Heart left ventricle (tissue), 16 donors: ENCODE results near the gene NIBAN1. TPM values are rescaled to one million over a fixed set of nuclear protein-coding genes. Genes with fewer than 3 reads are reported as not detected.
A peak's percentile ranks its signal among the peaks of the same experiment; 100 is the strongest.

Source experiments
- ATAC-seq, 4 donors: fragments of 200-7000 bp; cut with Tn5 transposase; one replicate each; pipeline ENCODE4 v1.9.1; 2020 to 2022; ENCODE audit warnings: moderate library complexity in 4 of 4, mild to moderate bottlenecking in 3 of 4, moderate number of reproducible peaks in 1 of 4
- DNase-seq, 5 donors: peaks; one replicate each; pipeline ENCODE4 v3.0.0-alpha.2; 2020
- H3K27ac ChIP-seq, 12 donors: fragments of 200-600 bp; sonication (generic) in 4 of 12; one replicate each; pipeline versions ENCODE4 v1.5.0 to v1.8.0; 2016 to 2022; ENCODE audit warnings: mild to moderate bottlenecking in 2 of 12
- H3K27me3 ChIP-seq, 9 donors: fragments of 200-600 bp; sonication (generic) in 2 of 9; one replicate each; pipeline versions ENCODE4 v1.5.1 to v1.8.0; 2016 to 2022; ENCODE audit warnings: mild to moderate bottlenecking in 3 of 9
- H3K36me3 ChIP-seq, 9 donors: fragments of 200-600 bp; sonication (generic) in 2 of 9; one replicate each; pipeline versions ENCODE4 v1.5.0 to v1.8.0; 2018 to 2022; ENCODE audit warnings: mild to moderate bottlenecking in 2 of 9
- H3K4me1 ChIP-seq, 12 donors: fragments of 200-600 bp; sonication (generic) in 4 of 12; one replicate each; pipeline versions ENCODE4 v1.5.0 to v1.8.0; 2016 to 2022; ENCODE audit warnings: mild to moderate bottlenecking in 3 of 12
- H3K4me3 ChIP-seq, 12 donors: fragments of 200-600 bp; sonication (generic) in 4 of 12; one replicate each; pipeline versions ENCODE4 v1.5.0 to v1.8.0; 2017 to 2022; ENCODE audit warnings: mild to moderate bottlenecking in 9 of 12, moderate library complexity in 4 of 12
- H3K9me3 ChIP-seq, 12 donors: fragments of 200-600 bp; sonication (generic) in 4 of 12; one replicate each; pipeline versions ENCODE4 v1.5.0 to v1.8.0; 2016 to 2022; ENCODE audit warnings: mild to moderate bottlenecking in 1 of 12
- POLR2A ChIP-seq, 2 donors: fragments of 450-650 bp; IDR thresholded peaks; one replicate each; pipeline ENCODE4 v1.6.1; 2017; ENCODE audit warnings: antibody characterized with exemption in 2 of 2, mild to moderate bottlenecking in 2 of 2, moderate library complexity in 2 of 2
- WGBS, 4 donors: extraction: QIAGEN DNeasy Blood & Tissue Kit in 2 of 4; methylation state at CpG; one replicate each; pipeline versions ENCODE4 v1.1.5 to v1.1.7; 2013 to 2018; 5-methylcytosine and 5-hydroxymethylcytosine counted together
- intact Hi-C, 10 donors: fragments of 100-400 bp; cut with DNase I; formaldehyde crosslinking; loops; one replicate each; pipeline versions ENCODE4 v1.11.1 to v1.14.2; 2022
- polyA plus RNA-seq, 2 donors: library from polyadenylated mRNA; stranded (reverse); fragments of 200-250 nt; gene quantifications; one replicate each; pipeline ENCODE4 v1.2.3, GENCODE V29; 2013
- total RNA-seq, 9 donors: library from RNA; depleted of rRNA in 2 of 9; stranded (reverse); fragments of >200 nt in 2 of 9; fragmentation: NEBNext Ultra II Directional in 3 of 9; extraction: Animal tissue kit (Norgen Biotek cat#: 25700) in 3 of 9; gene quantifications; one replicate each; pipeline versions ENCODE4 v1.1.0 to v1.2.4, GENCODE V29; 2016 to 2023
- TF ChIP-seq, protein P1 (sequence below), 12 donors: fragments of 200-600 bp; sonication (generic) in 4 of 12; IDR thresholded peaks; one replicate each; pipeline versions ENCODE4 v1.5.0 to v1.8.0; 2018 to 2022; ENCODE audit warnings: antibody characterized with exemption in 12 of 12, mild to moderate bottlenecking in 5 of 12
- donor health status: ischemic (EF 13 %, LVEDD 7.1; RV severe dilation, severe dysfunction).
- donor health status: healthy with polysubstance abuse.
- donor health status: DM: no; HTN: yes; CAD: no.
- donor health status: DM: no; HTN: no; CAD: no.
- donor health status: ischemic (EF 25% LVEDD 6.9; RV normal size, moderate dysfunction).
- donor health status: ischemic (EF 25% LVEDD 5.7; RV mildly dilated, moderate dysfunction).
- donor health status: healthy.
- donor health status: DM: yes; HTN: yes; CAD: no.
- donor health status: ischemic (EF 35%, LVEDD 5.7; RV mildly dilated, moderate dysfunction).
- donor health status: nonischemic (EF 11% LVEDD 7.7; RV severe dilation, severe dysfunction).
- donor health status: DM: yes; HTN: yes; CAD: no.
- donor health status: PGD.
- donor health status: ischemic (EF 29% LVEDD 5.4; RV normal size, mild dysfunction).
- donor health status: nonischemic (EF 23%, LVEDD 6.1; RV moderate dilation, normal function).

The NIBAN1 gene
- total and polyA plus RNA-seq, 11 donors, result 86.0 to 609 (median 278) TPM

GRCh38 chr1:184940226-184940625 is 34.1 kb downstream of the NIBAN1 start:
- WGBS, 4 donors, result 88 to 92% (median 90%) methylated on average over 2 of the region's 2 CpGs
- H3K9me3 ChIP-seq, result no peaks in the 10 kb centered on the region
- no peak for ATAC-seq
- intact Hi-C loops, result loop anchor here in 2 of 10 donors (5.0 to 10.0 kb wide), 2 partner anchors 38 to 65 kb away; no protein-coding TSS in a partner anchor
- DNase-seq, result no peak
- no peaks in the 10 kb centered on the region for H3K27me3 ChIP-seq
- H3K4me1 ChIP-seq, result peaks cover 0 to 61% (median 41%) of the 10 kb centered on the region in 12 donors
- H3K27ac ChIP-seq, result peak overlapping the region in 3 of 12 donors; percentile 27 to 32 (median 31)
- no peak for TF ChIP-seq POLR2A (IDR thresholded peaks at IDR 0.05)
- TF ChIP-seq, protein P1, sequence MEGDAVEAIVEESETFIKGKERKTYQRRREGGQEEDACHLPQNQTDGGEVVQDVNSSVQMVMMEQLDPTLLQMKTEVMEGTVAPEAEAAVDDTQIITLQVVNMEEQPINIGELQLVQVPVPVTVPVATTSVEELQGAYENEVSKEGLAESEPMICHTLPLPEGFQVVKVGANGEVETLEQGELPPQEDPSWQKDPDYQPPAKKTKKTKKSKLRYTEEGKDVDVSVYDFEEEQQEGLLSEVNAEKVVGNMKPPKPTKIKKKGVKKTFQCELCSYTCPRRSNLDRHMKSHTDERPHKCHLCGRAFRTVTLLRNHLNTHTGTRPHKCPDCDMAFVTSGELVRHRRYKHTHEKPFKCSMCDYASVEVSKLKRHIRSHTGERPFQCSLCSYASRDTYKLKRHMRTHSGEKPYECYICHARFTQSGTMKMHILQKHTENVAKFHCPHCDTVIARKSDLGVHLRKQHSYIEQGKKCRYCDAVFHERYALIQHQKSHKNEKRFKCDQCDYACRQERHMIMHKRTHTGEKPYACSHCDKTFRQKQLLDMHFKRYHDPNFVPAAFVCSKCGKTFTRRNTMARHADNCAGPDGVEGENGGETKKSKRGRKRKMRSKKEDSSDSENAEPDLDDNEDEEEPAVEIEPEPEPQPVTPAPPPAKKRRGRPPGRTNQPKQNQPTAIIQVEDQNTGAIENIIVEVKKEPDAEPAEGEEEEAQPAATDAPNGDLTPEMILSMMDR (IDR thresholded peaks at IDR 0.05), result no peak
- H3K4me3 ChIP-seq, result no peak overlapping the region
- H3K36me3 ChIP-seq, result peaks cover 0 to 6% (median 0%) of the 10 kb centered on the region in 9 donors

DNA sequence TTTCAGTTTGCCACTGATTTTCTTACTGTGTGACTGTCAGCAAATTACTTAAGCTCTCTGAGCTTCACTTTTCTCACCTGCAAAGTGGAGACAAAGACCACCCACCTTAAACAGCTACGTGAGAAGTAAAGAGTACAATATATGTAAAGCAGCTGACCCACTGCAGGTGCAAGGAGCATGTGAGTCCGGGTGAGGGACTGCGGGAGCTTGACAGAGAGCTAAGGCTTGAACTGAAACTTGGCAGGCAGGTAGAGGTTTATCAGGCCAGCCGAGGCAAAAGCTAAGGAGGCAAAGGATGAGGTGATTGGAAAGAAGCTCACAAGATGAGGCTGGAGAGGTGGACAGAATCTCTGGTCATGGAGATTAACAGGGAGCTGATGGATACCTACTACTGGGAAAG is 36.6 kb downstream of the NIBAN1 start:
- peak in 1 of 4 donors; percentile 22 for ATAC-seq
- H3K27ac ChIP-seq, result peak overlapping the region in 1 of 12 donors; percentile 15
- 53 to 66% (median 59%) methylated on average over 4 of the region's 4 CpGs for whole genome bisulfite sequencing, 4 donors

DNA sequence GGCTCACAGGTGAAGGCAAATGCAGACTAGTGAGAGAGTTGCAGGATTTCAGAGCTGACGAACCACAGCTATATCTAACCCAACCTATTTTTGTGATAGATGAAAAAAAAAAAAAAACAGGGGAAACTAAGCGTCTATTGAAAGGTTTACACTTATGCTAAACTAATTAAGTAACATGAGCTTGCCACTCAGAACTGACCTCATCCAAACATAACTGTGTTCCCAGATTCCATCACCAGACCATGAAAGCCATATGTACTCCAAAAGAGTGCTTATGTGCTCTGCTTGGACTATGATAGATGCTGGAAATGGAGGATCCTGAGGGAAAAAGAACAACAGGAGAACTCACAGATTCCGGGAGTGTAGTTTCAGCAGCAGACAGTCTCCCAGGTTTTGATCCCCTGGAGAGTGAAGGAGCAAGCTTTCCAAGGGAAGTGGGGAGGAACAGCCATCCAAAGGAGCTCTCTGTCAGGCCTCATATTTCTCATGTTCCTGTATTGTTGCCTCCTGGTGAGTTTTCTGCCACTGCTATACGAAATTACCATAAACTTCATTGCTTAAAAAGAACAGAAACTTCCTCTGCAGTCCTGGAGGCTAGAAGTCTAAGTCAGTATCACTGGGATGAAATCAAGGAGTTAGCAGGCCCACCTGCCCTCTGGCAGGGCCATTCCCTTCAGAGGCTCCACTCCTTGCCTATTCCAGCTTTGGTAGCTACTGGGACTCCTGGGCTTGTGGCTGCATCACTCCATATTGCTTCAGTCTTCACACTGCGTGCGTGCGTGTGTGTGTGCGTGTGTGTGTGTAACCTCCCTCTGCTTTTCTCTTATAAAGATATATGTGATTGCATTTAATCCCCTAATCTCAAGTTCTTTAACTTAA is 38.1 kb downstream of the NIBAN1 start:
- H3K27ac ChIP-seq, result peak overlapping the region in 8 of 12 donors; percentile 5 to 56 (median 28)
- intact Hi-C loops, result no loop called here
- H3K4me1 ChIP-seq, result peaks cover 0 to 66% (median 32%) of the 10 kb centered on the region in 12 donors
- no peaks in the 10 kb centered on the region for H3K27me3 ChIP-seq
- TF ChIP-seq, protein P1 (IDR thresholded peaks at IDR 0.05), result no peak
- no peak for TF ChIP-seq POLR2A (IDR thresholded peaks at IDR 0.05)
- peaks cover 0 to 13% (median 0%) of the 10 kb centered on the region in 9 donors for H3K36me3 ChIP-seq
- DNase-seq (no peak), ATAC-seq (peak in 3 of 4 donors; percentile 28 to 50 (median 37))
- H3K9me3 ChIP-seq, result no peaks in the 10 kb centered on the region
- H3K4me3 ChIP-seq, result no peak overlapping the region
- 65 to 70% (median 68%) methylated on average over 8 of the region's 8 CpGs for WGBS, 4 donors

More for the DNA sequence above, 36.6 kb downstream of the NIBAN1 start:
- Histone ChIP-seq H3K27me3 (no peaks in the 10 kb centered on the region), H3K4me1 (peaks cover 0 to 56% (median 28%) of the 10 kb centered on the region in 12 donors), H3K9me3 (no peaks in the 10 kb centered on the region), H3K36me3 (peaks cover 0 to 9% (median 0%) of the 10 kb centered on the region in 9 donors), H3K4me3 (no peak overlapping the region)
- no peak for DNase-seq
- intact Hi-C loops, result no loop called here
- TF ChIP-seq POLR2A (IDR thresholded peaks at IDR 0.05), result no peak
- TF ChIP-seq, protein P1 (IDR thresholded peaks at IDR 0.05), result no peak

- H3K4me1 ChIP-seq, result peaks cover 0 to 73% (median 33%) of the 10 kb centered on the region in 12 donors
- ATAC-seq (no peak), DNase-seq (no peak)
- no peaks in the 10 kb centered on the region for H3K9me3 ChIP-seq
- no peak for TF ChIP-seq POLR2A (IDR thresholded peaks at IDR 0.05)
- TF ChIP-seq, protein P1 (IDR thresholded peaks at IDR 0.05), result no peak
- H3K27me3 ChIP-seq, result no peaks in the 10 kb centered on the region
- WGBS, 4 donors, result 92 to 99% (median 96%) methylated on average over 2 of the region's 2 CpGs
- no peak overlapping the region for H3K4me3 ChIP-seq
- H3K27ac ChIP-seq, result no peak overlapping the region
- H3K36me3 ChIP-seq, result peaks cover 0 to 13% (median 0%) of the 10 kb centered on the region in 9 donors
- intact Hi-C loops, result loop anchor here in 1 of 10 donors (5.0 kb wide), 1 partner anchor 52 kb away; no protein-coding TSS in a partner anchor
Observed at GRCh38 chr1:184933944-184934343, 40.4 kb downstream of the NIBAN1 start.
